HEK293 (cell line): ENCODE results near the gene SNTB2.
"Not testable (repeated sequence)": the region's sequence is repeated elsewhere in the genome, so short reads cannot be mapped to it uniquely, and the experiment has no call there.

Source experiments
- IKZF3 ChIP-seq: fragments of 450-650 bp; IDR thresholded peaks from 2 replicates; pipeline ENCODE4 v1.5.0; 2018; ENCODE audit warnings: missing biosample characterization, mild to moderate bottlenecking, missing genetic modification characterization, moderate library complexity
- ZNF140 ChIP-seq: fragments of 450-650 bp; formaldehyde crosslinking; IDR thresholded peaks from 2 replicates; pipeline ENCODE4 v1.5.1; 2016; ENCODE audit warnings: missing biosample characterization, missing genetic modification characterization

DNA sequence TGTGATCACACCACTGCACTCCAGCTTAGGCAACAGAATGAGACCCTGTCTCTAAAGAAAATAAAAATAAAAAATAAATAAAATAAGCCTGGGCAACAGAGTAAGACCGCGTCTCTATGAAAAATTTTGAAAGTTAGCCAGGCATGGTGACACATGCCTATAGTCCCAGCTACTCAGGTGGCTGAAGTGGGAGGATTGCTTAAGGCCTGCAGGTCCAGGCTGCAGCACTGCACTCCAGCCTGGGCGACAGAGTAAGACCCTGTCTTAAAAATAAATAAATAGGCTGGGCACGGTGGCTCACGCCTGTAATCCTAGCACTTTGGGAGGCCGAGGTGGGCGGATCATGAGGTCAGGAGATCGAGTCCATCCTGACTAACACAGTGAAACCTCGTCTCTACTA lies 104.7 kb downstream of the SNTB2 start:
- TF ChIP-seq ZNF140; IKZF3 (tag by site-specific recombination): not testable (repeated sequence)
